Liver (tissue), 3 donors: ENCODE results near the gene SOCS3.

ENCODE experiments used
- EGR1 ChIP-seq, 2 donors: IDR thresholded peaks; 2 replicates each; pipeline ENCODE4 v1.6.1; 2016 to 2018; ENCODE audit warnings: antibody characterized with exemption in 2 of 2, low read depth in 2 of 2
- GABPA ChIP-seq, 2 donors: IDR thresholded peaks in 1 of 2; conservative IDR thresholded peaks in 1 of 2; 2 replicates each; pipeline ENCODE4 v1.6.1; 2016; ENCODE audit warnings: antibody characterized with exemption in 2 of 2, mild to moderate bottlenecking in 1 of 2, moderate library complexity in 1 of 2
- HNF4A ChIP-seq, 2 donors: conservative IDR thresholded peaks; 2 replicates each; pipeline ENCODE4 v1.6.1; 2016; ENCODE audit warnings: antibody characterized with exemption in 2 of 2, mild to moderate bottlenecking in 2 of 2
- HNF4G ChIP-seq: IDR thresholded peaks from 2 replicates; pipeline ENCODE4 v1.6.1; 2016; ENCODE audit warnings: antibody characterized with exemption
- JUND ChIP-seq, 2 donors: IDR thresholded peaks; 2 replicates each; pipeline ENCODE4 v1.6.1; 2016; ENCODE audit warnings: antibody characterized with exemption in 2 of 2
- RXRA ChIP-seq, 2 donors: IDR thresholded peaks; 2 replicates each; pipeline ENCODE4 v1.6.1; 2017 to 2018; ENCODE audit warnings: antibody characterized with exemption in 2 of 2, mild to moderate bottlenecking in 1 of 2
- SP1 ChIP-seq: IDR thresholded peaks from 2 replicates; pipeline ENCODE4 v1.6.1; 2018; ENCODE audit warnings: antibody characterized with exemption, mild to moderate bottlenecking
- TAF1 ChIP-seq: conservative IDR thresholded peaks from 2 replicates; pipeline ENCODE4 v1.6.1; 2016; ENCODE audit warnings: antibody characterized with exemption, mild to moderate bottlenecking
- YY1 ChIP-seq: IDR thresholded peaks from 2 replicates; pipeline ENCODE4 v1.6.1; 2016; ENCODE audit warnings: antibody characterized with exemption, mild to moderate bottlenecking
- TF ChIP-seq, protein P1 (sequence below): IDR thresholded peaks from 2 replicates; pipeline ENCODE4 v1.6.1; 2016; ENCODE audit warnings: antibody characterized with exemption
- TF ChIP-seq, protein P2 (sequence below): fragments of 150-350 bp; IDR thresholded peaks from 2 replicates; pipeline ENCODE4 v1.5.1; 2017; ENCODE audit warnings: improper control_type of control experiment, low read depth, low read length; ENCODE audit not compliant: missing input control
- TF ChIP-seq, protein P3 (sequence below): IDR thresholded peaks from 2 replicates; pipeline ENCODE4 v1.6.1; 2016; ENCODE audit warnings: antibody characterized with exemption, mild to moderate bottlenecking
- TF ChIP-seq, protein P4 (sequence below): IDR thresholded peaks from 2 replicates; pipeline ENCODE4 v1.6.1; 2016; ENCODE audit warnings: antibody characterized with exemption
- TF ChIP-seq, protein P5 (sequence below): IDR thresholded peaks from 2 replicates; pipeline ENCODE4 v1.6.1; 2016; ENCODE audit warnings: antibody characterized with exemption
- donor health status: healthy.
- donor health status: healthy.

DNA sequence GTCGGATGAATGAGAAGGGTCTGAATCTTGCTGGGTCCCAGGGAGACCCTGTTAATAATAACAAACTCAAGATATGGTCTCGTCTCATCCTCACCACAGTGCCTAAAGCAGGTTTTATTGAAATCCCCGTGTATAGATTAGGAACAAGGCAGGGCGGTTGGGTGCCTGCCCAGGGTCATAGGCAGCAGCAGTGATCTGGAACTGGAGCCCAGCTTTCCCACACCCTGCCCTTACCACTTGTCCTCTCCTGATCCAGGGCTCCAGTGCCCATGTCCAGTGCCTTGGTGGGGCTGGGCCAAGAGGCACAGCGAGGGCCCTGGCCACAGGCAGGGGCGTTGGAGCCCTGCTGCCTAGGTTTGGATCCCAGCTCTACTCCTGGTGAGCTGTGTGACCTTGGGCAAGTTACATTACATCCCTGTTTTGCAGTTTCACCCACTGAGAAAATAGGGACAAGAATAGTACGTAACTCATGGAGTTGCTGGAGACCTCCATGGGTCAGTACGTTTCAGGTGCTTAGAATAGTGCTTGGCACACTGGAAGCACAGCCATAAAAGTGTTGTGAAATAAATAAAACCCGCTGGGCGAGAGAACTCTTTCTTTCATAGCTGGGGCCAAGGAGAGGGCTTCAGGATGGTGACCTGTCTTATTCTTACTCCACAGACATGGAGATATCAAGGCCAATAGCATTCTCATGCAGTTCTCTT is 13.9 kb downstream of the SOCS3 start:
- TF ChIP-seq, protein P1, sequence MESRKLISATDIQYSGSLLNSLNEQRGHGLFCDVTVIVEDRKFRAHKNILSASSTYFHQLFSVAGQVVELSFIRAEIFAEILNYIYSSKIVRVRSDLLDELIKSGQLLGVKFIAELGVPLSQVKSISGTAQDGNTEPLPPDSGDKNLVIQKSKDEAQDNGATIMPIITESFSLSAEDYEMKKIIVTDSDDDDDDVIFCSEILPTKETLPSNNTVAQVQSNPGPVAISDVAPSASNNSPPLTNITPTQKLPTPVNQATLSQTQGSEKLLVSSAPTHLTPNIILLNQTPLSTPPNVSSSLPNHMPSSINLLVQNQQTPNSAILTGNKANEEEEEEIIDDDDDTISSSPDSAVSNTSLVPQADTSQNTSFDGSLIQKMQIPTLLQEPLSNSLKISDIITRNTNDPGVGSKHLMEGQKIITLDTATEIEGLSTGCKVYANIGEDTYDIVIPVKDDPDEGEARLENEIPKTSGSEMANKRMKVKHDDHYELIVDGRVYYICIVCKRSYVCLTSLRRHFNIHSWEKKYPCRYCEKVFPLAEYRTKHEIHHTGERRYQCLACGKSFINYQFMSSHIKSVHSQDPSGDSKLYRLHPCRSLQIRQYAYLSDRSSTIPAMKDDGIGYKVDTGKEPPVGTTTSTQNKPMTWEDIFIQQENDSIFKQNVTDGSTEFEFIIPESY = no peak
- TF ChIP-seq, protein P2, sequence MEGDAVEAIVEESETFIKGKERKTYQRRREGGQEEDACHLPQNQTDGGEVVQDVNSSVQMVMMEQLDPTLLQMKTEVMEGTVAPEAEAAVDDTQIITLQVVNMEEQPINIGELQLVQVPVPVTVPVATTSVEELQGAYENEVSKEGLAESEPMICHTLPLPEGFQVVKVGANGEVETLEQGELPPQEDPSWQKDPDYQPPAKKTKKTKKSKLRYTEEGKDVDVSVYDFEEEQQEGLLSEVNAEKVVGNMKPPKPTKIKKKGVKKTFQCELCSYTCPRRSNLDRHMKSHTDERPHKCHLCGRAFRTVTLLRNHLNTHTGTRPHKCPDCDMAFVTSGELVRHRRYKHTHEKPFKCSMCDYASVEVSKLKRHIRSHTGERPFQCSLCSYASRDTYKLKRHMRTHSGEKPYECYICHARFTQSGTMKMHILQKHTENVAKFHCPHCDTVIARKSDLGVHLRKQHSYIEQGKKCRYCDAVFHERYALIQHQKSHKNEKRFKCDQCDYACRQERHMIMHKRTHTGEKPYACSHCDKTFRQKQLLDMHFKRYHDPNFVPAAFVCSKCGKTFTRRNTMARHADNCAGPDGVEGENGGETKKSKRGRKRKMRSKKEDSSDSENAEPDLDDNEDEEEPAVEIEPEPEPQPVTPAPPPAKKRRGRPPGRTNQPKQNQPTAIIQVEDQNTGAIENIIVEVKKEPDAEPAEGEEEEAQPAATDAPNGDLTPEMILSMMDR = no peak
- TF ChIP-seq, protein P3, sequence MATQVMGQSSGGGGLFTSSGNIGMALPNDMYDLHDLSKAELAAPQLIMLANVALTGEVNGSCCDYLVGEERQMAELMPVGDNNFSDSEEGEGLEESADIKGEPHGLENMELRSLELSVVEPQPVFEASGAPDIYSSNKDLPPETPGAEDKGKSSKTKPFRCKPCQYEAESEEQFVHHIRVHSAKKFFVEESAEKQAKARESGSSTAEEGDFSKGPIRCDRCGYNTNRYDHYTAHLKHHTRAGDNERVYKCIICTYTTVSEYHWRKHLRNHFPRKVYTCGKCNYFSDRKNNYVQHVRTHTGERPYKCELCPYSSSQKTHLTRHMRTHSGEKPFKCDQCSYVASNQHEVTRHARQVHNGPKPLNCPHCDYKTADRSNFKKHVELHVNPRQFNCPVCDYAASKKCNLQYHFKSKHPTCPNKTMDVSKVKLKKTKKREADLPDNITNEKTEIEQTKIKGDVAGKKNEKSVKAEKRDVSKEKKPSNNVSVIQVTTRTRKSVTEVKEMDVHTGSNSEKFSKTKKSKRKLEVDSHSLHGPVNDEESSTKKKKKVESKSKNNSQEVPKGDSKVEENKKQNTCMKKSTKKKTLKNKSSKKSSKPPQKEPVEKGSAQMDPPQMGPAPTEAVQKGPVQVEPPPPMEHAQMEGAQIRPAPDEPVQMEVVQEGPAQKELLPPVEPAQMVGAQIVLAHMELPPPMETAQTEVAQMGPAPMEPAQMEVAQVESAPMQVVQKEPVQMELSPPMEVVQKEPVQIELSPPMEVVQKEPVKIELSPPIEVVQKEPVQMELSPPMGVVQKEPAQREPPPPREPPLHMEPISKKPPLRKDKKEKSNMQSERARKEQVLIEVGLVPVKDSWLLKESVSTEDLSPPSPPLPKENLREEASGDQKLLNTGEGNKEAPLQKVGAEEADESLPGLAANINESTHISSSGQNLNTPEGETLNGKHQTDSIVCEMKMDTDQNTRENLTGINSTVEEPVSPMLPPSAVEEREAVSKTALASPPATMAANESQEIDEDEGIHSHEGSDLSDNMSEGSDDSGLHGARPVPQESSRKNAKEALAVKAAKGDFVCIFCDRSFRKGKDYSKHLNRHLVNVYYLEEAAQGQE = no peak
- TF ChIP-seq, protein P4, sequence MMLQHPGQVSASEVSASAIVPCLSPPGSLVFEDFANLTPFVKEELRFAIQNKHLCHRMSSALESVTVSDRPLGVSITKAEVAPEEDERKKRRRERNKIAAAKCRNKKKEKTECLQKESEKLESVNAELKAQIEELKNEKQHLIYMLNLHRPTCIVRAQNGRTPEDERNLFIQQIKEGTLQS = no peak
- no peak for TF ChIP-seq GABPA (IDR thresholded peaks at IDR 0.05 in 1 of 2, conservative IDR thresholded peaks at IDR 0.05 in 1 of 2)
- TF ChIP-seq HNF4A (conservative IDR thresholded peaks at IDR 0.05) = no peak
- TF ChIP-seq EGR1 (IDR thresholded peaks at IDR 0.05; ENCODE audit: low read depth in 2 of 2) = no peak
- TF ChIP-seq, protein P5, sequence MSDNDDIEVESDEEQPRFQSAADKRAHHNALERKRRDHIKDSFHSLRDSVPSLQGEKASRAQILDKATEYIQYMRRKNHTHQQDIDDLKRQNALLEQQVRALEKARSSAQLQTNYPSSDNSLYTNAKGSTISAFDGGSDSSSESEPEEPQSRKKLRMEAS = no peak
- no peak for TF ChIP-seq YY1
- no peak for TF ChIP-seq TAF1
- TF ChIP-seq JUND (IDR thresholded peaks at IDR 0.05) = no peak
- TF ChIP-seq SP1 = no peak
- no peak for TF ChIP-seq RXRA (IDR thresholded peaks at IDR 0.05)
- no peak for TF ChIP-seq HNF4G
